Occipital lobe (tissue), 2 donors: ENCODE data around the gene RELN. TPM values are rescaled to one million over a fixed set of nuclear protein-coding genes. Genes with fewer than 3 reads are reported as not detected.

Experiments used
- small RNA-seq: library from RNA; depleted of rRNA; stranded (forward); fragments of <200 nt; gene quantifications from one replicate; pipeline ENCODE3, GENCODE V24; 2014
- total RNA-seq: library from RNA; depleted of rRNA; stranded (reverse); fragments of >200 nt; gene quantifications from one replicate; pipeline ENCODE4 v1.2.3, GENCODE V29; 2014

The RELN gene
- total RNA-seq, 1 donor from 2014 or later, result 34.2 TPM

Small RNA genes within 50 kb of the gene (small RNA-seq; reads per million reads assigned to genes)
- gene RF00019, result not detected

Other genes starting within 250 kb of the RELN start
- 51.5 TPM for gene ORC5, start 218.4 kb upstream of the RELN start, total RNA-seq